DMS79 (cell line): Measurements from ENCODE around the gene RAPGEF5.

Experiments used
- DNase-seq: peaks from one replicate; lab custom pipeline; 2025; lab: John Stamatoyannopoulos, UW

RAPGEF5 gene

DNA sequence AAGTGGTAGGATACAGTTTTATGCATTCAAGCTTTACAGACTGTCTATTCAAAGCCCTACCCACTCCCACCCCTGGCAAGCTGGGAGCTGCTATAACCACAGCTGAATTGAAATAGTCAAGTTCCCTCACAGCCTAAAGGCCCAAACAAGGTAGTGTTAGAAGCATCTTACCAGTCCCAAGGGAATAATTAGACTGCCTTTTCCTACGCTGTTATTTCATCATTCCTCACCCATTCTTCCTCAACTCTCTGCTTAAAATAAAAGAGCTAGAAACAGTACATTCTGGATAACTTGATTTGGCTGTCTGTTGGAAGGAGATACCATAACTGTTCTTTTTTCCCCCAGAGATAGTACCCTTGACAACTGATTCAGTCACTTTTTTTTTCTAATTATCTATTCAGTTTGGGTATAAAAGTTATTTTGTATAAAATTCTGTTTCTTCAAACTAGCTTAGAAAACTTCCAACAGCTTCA, 54.0 kb downstream of the RAPGEF5 start:
- DNase-seq: no peak

DNA sequence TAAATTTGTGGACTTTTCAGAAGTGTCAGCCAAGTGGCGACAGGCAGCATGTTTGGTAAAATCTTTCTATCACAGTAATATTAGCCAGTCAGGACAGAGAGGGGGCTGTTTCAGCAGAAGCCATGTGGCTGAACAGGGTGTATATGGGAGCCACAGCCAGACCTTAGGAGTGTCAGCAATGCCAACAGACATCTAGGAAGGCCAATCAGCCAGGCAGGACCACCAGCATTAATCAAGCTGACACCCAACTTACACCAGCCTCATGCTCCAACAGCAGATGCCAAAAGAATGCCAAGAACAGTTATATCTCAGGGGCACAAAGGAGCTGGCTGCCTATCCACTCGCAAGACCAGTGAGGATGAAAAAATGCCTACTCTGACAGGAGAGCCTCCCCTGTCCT, 54.8 kb downstream of the RAPGEF5 start:
- DNase-seq: no peak

DNA sequence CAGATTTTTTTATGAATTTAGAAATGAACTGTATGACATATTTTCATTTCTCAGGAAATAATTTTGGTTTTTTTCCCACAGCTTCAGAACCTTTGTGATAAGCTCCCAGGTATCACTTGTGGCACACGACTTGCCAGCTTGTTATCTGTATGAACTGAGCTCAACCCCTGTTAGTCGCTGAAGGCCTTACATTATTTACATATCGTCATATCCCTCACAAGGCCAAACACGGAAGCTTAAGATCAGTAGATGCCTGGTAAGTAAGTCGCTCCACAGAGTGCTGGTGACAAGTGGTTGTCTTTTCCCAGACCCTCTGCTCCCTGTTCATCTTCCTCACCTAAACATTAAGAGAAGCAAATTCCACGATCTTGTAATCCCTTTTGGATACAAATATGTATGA, 55.2 kb downstream of the RAPGEF5 start:
- no peak for DNase-seq

DNA sequence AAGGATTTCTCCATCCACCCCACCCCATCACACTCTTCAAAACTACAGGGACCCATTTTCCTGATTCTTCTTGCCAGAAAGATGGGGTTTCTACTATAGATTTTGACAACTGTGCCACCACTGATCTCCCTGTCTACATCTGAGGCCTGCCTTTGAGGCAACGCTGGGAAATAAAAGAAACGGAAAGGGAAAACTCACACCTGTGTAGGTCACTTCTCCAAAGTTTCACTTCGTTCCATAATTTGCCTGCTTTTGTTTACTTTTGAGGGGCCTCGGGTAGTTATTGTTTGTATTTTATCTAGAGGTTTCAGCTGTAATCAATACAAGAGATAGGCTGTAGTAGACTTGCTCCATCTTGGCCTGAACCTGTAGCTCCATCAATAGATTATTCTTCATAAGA, 56.1 kb downstream of the RAPGEF5 start:
- no peak for DNase-seq

DNA sequence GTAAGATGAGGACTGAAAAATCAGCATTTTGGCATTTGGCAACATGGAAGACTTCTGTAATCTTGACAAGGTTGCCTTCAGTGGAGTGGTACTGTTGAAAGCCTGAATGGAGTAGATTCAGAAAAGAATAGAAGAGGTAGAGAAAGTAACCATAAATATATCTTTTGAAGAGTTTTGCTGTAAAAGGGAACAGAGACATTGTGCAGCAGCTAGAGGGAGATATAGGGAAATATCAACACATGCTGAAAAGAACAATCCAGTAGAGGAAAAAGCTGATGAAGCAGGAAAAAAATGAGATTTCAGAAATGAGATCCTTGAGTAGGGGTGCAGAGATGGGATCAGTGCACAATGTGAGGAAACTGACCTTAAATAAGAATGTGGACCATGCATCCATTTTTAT, 60.0 kb downstream of the RAPGEF5 start:
- no peak for DNase-seq

DNA sequence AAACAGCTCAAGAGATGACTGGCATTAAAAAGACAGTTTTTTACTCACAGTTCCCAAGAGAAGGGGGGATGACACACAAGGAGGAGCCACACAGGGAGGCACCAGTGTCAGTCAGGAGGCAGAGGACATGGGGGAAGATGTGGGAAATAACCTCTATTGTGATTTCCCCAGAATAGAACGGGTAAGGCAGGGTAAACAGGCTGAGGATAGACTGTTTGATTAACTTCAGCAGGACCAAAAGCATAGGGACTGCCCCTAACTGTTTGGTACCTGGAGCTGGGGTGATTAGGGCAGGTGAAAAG, 60.7 kb downstream of the RAPGEF5 start:
- no peak for DNase-seq

DNA sequence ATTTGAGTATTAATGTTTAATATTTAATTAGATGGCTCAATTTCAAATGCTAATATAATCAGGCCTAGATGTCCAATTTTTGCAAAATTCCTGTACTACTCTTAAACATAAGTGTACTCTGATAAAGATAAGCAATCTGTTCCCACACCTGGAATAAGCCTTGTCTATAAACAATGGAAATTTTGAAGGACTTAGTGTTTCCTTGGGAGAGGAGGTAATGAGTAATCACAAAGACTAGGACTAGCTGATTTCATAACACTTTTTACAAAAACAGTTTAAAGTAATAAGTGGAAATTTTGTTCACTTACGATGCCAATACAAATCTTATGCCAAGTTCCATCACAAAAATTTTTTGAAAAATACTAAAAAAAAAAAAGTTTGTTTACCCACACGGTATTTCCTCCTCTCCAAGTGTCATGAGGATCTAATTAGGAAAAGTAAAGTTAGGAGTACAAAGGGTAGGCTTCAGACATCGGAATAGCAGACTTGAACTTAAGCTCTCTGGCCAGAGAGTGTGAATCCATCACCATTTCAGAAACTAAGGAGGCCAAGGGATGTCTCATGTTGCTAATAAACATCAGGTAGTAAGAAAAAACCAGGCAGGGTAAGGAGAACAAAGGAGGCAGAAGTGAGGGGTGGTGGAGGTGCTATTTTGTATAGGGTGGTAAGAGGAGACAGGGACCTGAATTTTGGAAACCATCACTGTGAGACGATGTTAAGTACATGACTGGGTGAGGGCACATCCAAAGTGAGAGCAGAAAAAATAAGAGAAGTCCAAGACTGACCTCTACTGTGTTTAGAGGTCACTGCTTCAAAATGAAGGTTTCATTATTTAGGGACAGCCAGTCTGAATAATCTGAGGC, 61.3 kb downstream of the RAPGEF5 start:
- DNase-seq: no peak

DNA sequence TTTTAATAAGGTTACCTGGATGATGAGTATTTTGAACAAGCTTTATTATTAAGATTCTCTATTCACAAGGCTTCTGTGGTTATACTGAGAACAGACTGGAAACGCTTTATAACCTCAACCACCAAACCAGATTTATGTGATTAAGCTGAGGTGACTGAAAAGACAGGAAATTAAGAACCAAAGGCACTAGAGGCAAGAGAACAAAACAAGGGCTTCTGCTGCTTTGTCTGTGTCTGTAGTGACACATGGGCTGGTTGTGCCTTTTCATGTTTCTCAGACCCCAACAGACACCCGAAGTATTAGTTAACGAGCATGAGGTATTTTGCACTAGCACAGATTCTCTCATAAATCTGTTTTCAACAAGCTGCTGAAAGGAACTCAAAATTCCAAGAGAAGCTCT, 64.4 kb downstream of the RAPGEF5 start:
- no peak for DNase-seq

DNA sequence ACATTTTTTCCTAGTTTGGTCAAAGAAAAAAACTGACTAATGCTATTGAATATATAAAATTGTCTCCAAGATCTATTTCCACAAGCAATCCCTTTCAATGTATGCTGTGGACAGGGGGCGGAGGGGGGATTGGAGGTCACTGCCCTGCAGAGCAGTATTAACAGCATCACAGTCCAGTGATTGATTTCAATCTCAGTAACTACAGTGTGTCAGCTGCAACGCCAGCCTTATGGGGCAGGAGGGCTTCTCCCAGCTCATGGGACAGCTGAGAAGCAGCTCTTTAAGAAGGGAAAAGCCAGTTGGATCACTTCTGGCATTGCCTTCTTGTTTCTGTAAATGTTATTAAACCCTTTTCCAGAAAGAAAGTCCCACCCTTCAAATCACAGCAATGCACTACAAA, 65.0 kb downstream of the RAPGEF5 start:
- no peak for DNase-seq

DNA sequence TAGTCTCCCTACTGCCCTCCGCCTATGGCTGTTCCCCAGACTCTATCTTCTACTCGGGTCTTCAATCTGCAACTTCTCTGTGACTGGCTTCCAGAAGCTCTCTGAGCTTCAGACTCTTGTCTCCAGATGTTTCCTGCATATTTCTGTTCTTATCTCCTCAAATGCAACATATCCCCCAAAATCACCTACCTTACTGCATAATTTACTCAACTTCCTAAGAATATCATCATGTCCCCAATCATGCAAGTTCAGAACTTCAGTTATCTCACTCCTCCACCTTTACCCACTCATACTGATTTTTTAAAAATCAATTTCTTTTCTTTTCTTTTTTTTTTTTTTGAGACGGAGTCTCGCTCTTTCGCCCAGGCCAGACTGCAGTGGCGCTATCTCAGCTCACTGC, 68.8 kb downstream of the RAPGEF5 start:
- DNase-seq: no peak

DNA sequence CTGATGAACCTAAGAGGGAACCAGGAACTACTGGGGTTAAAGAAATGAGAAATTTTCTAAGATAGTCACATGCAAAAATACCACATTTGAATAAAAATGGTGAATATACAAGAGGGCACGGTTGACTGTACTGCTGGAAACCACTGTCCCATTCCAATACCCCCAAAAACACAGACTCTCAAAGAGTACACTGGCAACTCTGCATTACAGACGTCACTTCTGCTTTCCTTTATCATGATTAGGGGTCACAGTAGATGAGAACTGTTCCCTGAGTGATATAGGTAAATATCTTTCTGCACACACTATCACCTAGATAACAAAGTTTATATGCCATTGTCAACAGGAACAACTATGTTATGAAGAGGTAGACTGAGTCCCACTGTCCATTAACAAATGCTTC, 69.5 kb downstream of the RAPGEF5 start:
- no peak for DNase-seq

DNA sequence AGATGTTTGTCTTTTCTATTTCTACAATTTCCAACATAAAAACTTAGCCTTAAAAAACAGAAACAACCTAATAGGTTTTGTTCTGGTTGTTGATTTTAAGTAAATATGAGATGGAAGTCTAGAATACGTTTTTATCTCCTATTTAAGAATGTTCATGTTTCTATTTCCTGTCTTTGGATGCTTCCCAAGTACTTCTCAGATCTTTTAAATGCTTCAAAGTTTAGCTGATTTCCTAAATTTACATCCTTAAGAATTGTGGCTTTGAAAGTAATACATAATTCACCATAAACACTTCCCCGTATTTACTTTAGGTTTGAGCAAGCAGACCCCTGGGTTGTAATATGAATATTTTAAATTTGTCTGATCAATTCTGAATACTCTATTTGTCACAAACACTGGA, 70.5 kb downstream of the RAPGEF5 start:
- no peak for DNase-seq

DNA sequence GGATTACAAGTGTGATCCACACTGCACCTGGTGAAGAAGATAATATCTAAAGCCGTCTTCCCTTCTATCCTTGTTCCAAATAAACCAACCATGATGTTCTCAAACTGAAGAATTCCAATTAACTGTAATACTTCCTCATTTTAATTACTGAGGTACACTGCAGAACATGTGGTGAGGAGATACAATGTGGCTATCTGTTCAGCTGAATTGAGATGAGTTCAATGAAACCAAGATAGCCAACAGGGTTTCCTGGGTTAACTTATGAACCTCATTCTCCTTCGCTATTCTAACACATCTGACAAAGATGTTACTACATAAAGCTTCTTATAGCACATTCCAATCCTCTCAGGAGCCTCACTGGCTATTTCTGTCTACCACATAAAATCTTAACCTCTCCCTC, 75.5 kb downstream of the RAPGEF5 start:
- no peak for DNase-seq

DNA sequence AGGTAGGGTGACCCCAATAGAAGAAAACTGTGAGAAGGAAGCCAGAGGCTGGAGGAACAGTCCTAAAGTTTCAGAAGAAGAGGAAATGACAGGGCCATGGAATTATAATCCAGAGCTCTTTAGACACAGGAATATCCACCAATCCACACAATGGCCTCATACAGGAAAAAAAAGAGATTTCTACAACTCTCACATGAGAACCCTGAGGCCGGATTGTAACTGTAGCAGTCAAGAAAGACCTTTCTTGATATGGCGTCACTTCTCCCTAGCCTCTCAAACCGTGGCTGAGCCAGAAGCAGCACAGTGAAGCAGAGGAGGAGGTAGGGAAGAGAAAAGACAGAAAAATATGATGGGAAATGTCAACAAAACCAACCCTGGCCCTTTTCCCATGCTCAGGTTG, 76.9 kb downstream of the RAPGEF5 start:
- DNase-seq: no peak

DNA sequence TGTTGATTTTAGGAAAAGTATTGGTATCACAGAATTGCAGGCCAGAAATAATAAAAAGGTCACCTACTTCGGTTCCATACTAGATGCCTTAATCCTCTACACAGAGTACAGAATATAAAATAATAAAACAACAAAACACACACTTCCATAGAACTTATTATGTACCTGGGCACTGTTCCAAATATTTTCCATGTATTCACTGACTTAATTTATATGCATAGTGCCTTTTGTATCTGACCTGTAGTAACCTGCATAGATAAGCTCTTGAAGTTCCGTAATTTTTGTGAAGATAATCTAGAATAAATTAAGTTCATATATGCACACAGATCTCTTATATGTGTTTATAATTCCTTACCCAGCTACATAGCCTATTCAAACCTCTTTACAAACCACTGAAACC, 78.3 kb downstream of the RAPGEF5 start:
- DNase-seq: no peak

DNA sequence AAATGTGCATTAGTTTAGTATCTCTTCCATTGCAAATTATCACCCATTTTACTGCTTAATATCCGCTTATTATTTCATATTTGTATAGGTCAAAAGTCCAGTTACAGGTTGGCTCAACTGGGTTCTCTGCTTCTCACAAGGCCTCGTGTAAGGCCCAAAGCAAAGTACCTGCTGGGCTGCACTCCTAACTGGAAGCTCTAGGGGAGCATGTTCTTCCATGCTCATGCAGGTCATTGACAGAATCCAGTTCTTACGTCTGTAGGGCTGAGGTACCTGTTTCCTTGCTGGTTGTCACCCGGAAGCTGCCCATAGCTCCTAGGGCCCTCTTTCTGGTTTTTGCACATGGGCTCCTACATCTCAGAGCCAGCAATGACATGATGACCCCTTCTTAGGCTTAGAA, 79.6 kb downstream of the RAPGEF5 start:
- DNase-seq: no peak

DNA sequence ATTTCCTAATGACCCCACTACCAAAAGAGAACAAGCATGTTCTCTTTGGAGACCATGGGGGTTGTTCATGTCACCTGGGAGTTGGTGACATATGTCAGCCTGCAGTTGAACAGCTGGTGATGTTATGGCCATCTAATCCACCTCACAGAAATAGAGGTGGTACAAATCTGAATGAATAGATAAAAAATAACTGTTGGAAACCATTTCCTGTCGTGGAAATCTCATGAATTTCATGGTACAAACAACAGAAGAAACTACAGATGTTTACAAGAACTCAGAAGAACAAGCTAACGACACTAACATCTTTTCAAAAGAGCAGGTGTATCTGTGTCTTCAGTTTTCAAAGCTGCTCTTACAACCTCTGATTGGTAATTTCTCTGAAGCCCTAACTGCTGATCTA, 81.3 kb downstream of the RAPGEF5 start:
- DNase-seq: no peak

DNA sequence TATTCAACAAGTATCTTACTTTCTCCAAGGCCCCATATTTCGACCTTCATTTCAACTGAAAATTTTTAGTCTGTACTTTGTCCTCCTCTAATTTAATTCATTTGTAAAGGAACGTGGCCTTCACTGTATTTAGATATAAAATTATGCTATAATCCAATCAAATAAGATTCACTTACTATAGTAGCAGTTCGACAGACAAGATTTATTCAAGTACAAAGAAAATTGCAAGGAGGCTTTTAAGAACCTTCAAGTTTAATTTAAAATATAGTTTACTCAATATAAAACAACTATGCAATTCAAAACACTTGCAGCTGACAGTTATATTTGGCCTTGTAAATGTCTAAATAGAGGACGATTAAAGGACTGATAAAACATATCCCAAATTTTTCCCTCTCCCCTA, 85.6 kb downstream of the RAPGEF5 start:
- no peak for DNase-seq

DNA sequence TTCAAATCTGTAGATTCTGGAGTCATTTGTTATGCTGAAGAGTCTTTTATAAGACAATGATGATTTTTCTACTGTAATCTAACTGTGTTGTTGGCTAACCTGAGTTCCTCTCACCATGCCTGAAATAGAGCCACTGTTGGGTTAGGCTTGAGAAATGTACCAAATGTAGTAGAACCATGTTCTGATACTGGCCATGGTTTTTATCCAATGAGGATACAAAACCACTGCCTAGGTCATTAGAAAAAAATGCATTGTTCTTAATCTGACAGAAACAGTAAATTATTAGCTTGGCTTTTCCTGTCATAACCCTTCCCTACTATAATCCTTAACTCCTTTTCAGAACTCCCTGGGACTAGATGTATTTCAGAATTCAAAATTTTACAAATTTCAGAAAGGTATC, 86.6 kb downstream of the RAPGEF5 start:
- DNase-seq: no peak

DNA sequence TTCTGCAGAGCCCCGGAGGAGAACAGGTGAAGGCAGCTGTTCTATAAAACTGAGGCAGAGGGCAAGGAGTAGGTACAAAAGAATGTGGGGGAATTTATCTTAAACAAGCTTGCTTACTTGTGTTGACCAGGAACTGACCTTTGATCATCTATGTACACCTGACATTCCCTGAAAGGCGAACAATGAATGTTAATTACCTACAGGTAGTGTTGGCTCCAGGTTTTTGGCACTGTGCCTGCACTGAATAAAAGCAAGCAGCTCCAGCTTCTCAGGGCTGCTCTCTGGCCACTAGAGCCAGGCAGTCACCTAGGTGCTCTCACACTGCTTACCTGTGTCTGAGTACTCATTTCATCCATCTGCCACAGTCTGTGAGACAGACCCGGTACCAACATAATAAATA, 87.0 kb downstream of the RAPGEF5 start:
- DNase-seq: no peak

DNA sequence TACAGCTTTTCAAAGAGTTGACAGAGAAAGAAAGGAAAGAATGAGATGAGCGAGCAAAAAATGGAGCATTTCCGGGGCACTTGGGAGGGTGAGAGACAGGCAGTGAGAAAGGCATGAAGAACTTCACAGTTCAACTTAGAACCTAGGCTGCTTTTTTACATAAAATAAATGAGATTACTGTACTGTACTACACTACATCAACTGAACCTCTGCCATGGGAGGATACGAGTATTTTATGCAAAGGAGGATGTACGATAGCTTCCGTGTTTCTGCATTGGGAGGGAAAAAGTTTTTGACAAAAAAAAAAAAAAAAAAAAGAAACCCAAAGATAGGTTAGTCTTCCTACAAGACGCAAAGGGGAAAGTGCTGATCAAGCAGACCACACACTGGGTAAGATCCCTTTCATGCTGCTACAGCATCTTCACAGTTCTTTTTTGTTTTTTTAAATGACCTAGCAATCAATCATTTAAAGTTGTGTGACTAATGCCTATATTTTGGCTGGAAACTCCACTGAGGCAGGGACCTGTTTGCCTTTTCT, 88.0 kb downstream of the RAPGEF5 start:
- no peak for DNase-seq

DNA sequence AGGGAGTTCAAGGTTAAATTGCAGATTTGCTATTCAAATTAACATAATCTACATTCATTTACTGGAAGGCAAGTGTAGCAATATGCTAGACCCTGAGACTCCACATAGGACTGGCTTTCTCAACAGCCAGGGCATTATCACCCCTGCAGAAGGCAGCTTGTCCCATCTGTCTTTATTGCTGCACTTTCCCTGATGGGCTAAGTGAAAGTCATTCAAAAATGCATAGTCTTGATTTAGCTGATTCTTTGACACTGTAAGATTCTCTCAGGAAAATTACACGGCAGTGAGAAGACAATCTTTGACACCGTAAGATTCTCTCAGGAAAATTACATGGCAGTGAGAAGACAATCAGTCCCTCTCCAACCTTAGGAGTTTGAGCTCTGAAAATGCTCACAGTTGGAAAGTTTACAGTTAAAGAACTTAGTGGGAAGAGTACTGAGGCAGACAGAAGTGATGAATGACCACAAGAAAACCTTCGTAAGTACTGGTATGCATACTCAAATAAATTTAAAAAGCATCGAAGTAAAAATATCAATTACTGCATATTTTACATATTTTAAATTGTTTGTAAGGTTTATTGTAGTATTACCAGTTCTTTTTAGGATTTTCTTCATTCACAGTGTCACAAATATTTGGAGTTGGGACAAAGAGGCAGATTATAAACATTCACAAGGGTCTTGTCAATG, 88.9 kb downstream of the RAPGEF5 start:
- DNase-seq: no peak

DNA sequence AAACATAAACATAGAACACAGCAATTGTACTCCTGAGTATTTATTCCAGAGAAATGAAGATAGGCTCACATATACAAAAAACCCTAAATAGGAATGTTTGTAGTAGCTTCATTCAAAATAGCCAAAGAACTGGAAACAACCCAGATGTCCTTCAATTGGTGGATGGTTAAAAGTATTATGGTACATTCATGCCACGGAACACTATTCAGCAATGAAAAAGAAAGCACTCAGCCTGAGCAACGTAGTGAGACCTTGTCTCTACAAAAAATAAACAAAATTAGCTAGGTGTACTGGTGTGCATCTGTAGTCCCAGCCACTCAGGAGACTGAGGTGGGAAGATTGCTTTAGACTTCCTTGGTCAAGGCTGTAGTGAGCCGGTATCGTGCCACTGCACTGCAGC, 94.4 kb downstream of the RAPGEF5 start:
- no peak for DNase-seq
